GM12874 (cell line): ENCODE measurements around the gene LRRN1.

Experiments
- CTCF ChIP-seq: IDR thresholded peaks from 2 replicates; pipeline ENCODE4 v1.5.1; 2011; ENCODE audit warnings: low read depth, mild to moderate bottlenecking, control low read depth, low read length, moderate library complexity; ENCODE audit not compliant: insufficient read depth

Gene LRRN1

GRCh38 chr3:3853544-3853943 is 54.3 kb downstream of the LRRN1 start:
- no peak for TF ChIP-seq CTCF

GRCh38 chr3:3855056-3855455 is 55.8 kb downstream of the LRRN1 start:
- TF ChIP-seq CTCF = no peak

GRCh38 chr3:3860235-3860634 is 61.0 kb downstream of the LRRN1 start:
- no peak for TF ChIP-seq CTCF

- no peak for TF ChIP-seq CTCF
These were observed 63.3 kb downstream of the LRRN1 start for GRCh38 chr3:3862534-3862933.

- no peak for TF ChIP-seq CTCF
These were observed 76.3 kb downstream of the LRRN1 start for GRCh38 chr3:3875491-3875890.

GRCh38 chr3:3881050-3881449 is 81.8 kb downstream of the LRRN1 start:
- no peak for TF ChIP-seq CTCF

GRCh38 chr3:3893590-3893989 is 94.4 kb downstream of the LRRN1 start:
- no peak for TF ChIP-seq CTCF
